ENCODE data around the gene SYNPR.

DNA sequence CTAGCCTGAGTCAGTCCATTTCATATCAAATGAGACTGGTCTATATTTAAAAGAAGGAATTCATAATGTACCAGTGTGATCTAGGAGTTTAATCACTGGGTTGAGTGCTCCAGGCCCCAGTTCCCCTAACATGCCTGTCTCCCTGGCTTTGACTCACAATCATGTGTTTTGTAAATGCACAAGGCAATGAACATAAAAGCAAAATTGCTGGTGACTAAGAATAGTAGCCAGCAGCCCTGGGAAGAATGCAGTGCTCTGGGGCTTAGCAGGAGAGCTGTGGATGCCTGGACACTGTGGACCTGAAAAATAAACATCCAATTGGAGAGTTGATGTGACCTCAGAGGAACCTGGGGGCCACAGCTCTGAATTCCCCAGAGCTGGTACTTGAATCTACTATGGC is 50.3 kb downstream of the SYNPR start:
- TF ChIP-seq, protein P1, sequence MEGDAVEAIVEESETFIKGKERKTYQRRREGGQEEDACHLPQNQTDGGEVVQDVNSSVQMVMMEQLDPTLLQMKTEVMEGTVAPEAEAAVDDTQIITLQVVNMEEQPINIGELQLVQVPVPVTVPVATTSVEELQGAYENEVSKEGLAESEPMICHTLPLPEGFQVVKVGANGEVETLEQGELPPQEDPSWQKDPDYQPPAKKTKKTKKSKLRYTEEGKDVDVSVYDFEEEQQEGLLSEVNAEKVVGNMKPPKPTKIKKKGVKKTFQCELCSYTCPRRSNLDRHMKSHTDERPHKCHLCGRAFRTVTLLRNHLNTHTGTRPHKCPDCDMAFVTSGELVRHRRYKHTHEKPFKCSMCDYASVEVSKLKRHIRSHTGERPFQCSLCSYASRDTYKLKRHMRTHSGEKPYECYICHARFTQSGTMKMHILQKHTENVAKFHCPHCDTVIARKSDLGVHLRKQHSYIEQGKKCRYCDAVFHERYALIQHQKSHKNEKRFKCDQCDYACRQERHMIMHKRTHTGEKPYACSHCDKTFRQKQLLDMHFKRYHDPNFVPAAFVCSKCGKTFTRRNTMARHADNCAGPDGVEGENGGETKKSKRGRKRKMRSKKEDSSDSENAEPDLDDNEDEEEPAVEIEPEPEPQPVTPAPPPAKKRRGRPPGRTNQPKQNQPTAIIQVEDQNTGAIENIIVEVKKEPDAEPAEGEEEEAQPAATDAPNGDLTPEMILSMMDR (IDR thresholded peaks at IDR 0.05; ENCODE audit: low read length): no peak
- TF ChIP-seq EZH2 (IDR thresholded peaks at IDR 0.05; ENCODE audit: borderline replicate concordance, low read length): no peak

All from OCI-LY1 (cell line).